NK-92 treated with Interleukin-12 subunit alpha and Interleukin-12 subunit beta, amount 100 ng/mL, for 24 hours (cell line): ENCODE results near the gene DDX56.

Source experiments
- DNase-seq: peaks from one replicate; lab custom pipeline; 2025; lab: John Stamatoyannopoulos, UW

Gene DDX56, protein sequence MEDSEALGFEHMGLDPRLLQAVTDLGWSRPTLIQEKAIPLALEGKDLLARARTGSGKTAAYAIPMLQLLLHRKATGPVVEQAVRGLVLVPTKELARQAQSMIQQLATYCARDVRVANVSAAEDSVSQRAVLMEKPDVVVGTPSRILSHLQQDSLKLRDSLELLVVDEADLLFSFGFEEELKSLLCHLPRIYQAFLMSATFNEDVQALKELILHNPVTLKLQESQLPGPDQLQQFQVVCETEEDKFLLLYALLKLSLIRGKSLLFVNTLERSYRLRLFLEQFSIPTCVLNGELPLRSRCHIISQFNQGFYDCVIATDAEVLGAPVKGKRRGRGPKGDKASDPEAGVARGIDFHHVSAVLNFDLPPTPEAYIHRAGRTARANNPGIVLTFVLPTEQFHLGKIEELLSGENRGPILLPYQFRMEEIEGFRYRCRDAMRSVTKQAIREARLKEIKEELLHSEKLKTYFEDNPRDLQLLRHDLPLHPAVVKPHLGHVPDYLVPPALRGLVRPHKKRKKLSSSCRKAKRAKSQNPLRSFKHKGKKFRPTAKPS

DNA sequence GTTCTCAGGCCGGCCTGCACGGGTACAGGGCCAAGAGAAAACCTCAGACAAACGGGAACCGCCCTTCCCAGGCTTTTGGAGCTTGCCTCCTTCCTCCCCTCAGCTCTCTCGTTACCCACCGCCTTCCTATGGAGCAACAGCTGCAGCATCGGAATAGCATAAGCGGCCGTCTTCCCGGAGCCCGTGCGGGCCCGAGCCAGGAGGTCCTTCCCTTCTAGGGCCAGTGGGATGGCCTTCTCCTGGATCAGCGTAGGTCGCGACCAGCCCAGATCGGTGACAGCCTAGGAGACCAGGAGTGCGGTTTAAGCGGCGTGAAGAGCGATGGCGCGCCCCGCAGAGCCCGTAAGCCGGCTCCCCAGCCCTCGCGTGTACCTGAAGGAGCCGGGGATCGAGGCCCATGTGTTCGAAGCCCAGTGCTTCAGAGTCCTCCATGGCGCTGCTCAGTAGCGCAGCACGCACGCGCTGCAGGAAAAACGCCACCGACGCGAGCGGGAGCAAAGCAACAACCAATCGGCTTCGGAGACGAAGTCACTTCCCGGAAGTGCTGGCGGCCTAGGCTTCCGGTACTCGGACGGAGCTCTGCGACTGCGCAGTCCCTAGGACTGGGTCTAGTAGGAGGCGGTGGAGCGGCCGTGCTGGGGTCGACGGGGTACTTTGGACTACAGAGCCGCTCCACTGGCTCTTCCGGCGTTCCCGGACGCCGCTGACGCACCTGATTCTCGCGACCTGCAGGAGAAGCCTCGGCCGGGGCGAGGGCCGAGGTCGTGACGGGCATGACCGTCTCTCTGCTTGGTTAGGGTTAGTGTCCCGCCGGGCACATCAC, at the start of gene DDX56:
DDX56 (minus strand) TSS at position 445 of the 823 bp plus-strand sequence; CDS start at position 432, 13 bp downstream.
- peak; percentile 89 for DNase-seq

DNA sequence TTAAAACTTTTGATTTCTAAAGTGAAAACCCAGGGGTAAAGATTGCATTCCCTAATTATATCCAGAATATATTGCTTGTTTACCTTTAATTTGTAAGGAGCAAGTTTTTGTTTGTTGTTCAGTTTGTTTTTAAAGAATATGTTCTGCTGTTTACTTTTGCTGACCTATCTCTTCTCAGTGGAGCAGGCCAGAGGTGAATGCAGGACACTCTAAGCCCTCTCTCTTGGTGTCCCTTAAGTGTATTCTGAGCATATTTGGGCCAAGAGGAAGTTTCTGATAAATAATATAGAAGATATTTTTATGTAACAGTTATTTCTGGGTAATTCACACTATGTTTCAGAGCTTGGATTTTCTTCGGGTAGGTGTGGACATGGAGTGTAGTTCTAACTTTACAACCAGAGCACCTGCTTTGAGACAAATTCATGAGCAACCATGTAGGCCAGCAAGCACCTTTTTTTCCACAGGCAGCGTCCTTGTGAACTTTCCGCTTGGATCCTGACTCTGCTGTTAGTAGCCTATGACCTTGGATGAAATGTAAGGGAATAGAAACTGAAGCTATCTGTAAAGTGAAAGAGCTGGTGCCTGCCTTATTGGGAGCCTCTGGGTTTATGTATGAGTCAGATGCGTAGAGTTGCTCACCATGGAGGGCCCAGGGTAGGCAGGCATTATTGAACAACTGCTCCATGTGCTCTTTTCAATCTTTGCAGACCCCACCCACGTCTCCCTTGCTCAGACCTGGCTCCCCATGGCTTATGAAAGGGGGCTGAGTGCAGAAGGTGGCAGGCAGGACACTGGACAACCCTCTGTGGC, 48.8 kb upstream of the DDX56 start:
- DNase-seq = no peak

DNA sequence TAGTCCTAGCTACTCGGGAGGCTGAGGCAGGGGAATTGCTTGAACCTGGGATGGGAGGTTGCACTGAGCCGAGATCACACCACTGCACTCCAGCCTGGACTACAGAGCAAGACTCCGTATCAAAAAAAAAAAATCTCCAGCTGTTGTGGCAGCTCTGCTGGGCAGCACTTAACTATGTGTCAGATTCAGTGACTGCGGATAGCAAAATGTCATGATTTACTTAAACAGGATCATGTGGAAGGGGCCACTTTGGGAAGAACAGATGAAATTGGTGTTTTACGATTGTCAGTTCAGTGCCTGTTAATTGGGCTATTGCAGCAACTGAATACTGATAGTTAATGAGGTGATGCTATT, 48.0 kb upstream of the DDX56 start:
- DNase-seq = no peak

DNA sequence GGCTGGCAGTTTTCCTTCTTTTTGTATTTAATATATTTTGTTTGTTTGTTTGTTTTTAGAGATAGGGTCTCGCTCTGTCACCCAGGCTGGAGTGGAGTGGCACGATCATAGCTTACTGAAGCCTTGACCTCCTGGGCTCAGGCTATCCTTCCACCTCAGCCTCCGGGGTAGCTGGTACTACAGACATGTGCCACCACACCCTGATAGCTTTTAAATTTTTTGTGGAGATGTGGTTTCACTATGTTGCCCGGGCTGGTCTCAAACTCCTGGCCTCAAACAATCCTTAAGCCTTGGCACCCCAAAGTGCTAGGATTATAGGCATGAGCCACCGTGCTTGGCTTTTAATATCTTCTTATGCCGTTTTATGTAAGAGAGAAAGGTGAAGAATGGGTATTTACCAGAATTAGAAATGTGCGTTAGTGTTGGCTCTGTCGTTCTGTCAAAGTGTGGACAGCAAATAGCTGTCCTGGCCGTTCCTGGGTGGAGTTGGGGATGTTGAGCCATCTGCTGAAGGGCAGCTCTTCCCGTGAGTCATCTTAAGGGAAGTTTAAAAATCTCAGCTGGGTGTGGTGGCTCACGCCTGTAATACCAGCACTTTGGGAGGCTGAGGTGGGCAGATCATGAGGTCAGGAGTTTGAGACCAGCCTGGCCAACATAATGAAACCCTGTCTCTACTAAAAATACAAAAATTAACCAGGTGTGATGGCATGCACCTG, 47.5 kb upstream of the DDX56 start:
- DNase-seq = no peak

DNA sequence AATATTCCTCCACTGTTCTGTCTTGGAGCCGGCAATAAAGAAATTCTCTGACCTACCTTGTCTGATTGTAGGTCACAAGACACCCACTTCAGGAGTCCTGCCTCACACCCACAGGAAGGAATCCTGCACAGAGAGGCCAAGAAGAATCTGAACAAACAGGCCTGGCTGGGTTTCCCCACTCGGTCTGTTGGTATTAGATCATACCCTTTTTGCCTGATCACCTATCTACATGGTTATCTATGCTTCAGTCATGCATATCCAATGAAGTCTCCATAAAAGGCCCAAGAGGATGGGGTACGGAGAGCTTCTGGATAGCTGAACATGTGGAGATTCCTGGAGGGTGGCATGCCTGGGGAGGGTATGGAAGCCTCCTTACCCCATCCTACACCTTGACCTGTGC, 45.0 kb upstream of the DDX56 start:
- DNase-seq = no peak

DNA sequence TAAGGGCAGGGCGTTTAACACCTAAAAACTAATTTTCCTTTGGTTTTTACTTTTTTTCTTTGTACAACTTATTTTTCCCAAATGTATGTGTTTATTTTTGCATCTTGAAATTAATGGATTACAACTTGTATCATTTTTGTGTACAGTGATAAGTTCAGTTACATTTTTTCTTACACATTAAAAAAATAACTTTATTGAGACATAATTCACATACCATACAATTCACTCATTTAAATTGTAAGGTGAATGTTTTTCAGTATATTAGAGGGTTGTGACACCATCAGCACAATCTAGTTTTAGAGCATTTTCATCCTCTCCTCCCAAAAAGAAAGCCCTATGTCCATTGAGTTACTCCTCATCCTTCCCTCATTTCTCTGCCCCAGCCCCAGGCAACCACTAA, 44.3 kb upstream of the DDX56 start:
- DNase-seq = no peak

DNA sequence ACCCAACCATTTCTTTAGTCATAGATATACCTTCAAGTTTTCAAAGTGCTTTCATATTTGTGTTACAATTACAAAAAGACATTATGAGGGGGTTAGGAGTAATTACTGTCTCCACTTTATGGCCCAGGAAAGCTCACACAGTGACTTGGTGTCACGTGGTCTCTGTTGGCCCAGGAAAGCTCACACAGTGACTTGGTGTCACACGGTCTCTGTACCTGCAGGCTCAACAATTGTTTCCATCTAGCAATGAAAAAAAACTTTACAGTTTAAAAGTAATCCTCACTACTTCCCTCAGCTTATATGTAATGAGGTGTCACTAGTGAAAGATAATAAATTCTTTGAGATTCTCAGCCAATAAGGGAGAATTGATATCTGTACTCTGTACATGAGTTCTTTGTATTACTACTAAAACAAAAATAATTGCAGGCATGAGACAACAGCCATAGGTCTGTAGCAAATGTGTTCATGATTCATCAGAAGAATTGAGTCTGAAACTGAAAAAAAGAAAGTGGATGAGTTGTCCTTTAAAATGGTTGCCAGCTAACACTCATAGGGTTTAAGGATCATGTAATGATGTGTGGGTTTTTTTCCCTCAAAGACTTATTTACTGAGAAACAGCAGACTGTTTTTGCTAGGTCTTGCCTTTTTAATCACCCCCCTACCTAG, 43.6 kb upstream of the DDX56 start:
- DNase-seq = no peak

DNA sequence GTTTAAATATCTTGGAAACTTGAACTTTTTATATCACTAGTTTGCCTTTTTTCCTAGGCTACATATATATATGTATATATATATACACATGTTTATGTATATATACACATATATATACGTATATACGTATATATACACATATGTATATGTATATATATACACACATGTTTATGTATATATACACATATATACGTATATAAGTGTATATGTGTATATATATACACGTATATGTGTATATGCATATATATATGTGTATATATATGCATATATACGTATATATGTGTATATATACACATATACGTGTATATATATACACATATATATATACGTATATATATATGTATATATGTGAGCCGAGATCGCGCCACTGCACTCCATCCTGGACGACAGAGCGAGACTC, 42.8 kb upstream of the DDX56 start:
- DNase-seq = no peak

DNA sequence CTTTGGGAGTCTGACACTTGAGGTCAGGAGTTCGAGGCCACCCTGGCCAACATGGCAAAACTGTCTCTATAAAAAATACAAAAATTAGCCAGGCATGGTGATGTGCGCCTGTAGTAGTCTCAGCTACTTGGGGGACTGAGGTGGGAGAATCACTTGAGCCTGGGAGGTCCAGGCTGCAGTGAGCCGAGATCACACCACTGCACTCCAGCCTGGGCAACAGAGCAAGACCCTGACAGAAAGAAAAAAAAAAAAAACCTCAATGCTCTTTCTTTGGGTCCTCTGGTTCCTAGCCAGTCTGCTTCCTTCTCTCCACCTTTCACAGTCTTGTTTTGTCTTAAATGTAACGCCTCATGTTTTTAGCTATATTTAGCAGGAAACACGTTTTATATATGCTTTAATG, 42.1 kb upstream of the DDX56 start:
- no peak for DNase-seq

DNA sequence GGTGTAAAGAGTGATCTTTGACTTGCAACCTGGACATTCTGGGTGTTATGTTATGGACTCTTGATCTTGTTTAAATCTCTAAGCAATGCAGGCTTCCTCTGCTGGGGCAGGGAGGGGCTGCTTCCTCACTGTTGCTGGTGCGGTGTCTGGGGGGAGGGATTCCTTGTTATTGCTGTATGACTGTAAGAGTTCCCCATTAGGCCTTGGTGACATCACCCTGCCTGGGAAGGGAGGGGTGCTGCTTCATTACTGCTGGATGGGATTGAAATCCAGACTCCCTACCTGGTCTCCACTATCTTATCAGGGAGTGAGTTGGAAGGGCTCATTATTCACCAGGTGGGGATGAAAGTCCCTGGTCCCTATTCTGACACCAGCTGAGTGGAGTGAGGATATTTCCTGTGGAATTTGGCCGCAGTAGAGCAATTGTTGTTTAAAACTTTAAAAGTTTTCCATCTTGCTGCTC, 41.5 kb upstream of the DDX56 start:
- DNase-seq = no peak

DNA sequence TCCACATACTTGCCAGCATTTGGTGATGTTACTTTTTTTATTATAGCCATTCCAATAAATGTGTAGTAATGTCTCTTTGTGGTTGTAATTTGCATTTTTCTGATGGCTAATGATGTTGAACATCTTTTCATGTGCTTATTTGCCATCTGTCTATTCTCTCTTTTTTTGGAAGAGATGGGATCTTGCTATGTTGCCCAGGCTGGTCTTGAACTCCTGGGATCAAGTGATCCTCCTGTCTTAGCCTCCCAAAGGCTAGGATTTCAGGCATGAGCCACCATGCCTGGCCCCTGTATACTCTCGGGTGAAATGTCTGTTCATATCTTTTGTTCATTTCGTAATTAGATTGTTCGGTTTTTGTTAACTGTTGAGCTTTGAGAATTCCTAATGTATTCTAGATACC, 36.1 kb upstream of the DDX56 start:
- no peak for DNase-seq

DNA sequence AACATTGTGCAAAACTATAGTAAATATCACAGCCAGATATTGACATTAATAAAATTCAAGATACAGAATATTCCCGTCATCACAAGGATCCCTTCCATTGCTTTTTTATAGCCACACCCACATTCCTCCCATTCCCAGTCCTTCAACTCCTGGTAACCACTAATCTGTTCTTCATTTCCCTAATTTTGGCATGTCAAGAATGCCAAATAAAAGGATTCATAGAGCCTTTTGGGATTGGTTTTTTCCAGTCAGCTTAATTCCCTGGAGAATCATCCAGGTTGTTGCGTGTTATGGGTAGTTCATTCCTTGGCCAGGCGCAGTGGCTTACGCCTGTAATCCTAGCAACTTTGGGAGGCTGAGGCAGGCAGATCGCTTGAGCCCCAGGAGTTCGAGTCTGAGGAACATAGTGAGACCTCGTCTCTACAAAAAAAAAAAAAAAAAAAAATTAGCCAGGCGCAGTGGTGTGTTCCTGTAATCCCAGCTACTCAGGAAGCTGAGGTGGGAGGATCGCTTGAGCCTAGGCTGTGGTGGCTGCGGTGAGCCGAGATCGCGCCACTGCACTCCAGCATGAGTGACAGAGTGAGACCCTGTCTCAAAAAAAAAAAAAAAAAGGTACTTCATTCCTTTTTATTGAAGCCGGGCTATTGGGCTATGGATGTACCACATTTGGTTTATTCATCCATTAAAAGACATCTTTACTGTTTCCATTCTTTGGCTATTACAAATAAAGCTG, 35.4 kb upstream of the DDX56 start:
- no peak for DNase-seq

DNA sequence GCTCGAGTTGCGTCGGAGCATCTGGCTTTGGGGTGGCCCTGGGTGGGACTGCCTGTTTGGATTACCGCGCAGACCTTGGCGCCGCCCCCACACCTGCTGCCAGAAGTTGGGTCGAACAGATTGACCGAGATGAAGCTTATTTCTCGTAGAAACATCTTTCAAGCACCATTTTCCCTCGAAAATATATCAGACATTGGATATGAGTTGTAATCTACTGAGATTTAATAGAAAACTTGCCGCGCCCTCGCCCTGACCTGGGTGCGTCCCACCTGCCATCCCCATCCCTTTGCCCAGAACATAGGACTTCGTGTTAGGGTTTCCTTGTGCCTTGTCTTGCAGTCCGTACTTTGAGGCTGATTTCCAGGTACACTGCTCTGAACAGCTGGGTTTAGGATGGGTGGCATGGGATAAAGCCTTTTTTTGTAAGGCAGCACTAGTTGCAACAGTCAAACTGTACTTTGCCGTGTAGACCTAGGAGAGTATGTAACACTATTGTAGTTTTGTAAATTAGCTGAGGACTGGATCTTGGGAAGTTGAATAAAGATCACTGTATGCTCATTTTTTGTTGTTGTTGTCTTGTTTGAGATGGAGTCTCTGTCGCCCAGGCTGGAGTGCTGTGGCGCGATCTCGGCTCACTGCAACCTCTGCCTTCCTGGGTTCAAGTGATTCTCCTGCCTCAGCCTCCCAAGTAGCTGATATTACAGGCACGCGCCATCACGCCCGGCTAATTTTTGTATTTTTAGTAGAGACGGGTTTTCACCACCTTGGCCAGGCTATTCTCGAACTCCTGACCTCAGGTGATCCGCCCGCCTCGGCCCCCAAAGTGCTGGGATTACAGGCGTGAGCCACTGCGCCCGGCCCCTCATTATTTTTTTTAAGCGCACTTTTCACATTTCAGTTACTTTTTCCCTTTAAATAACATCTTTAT, 33.7 kb upstream of the DDX56 start:
- no peak for DNase-seq

DNA sequence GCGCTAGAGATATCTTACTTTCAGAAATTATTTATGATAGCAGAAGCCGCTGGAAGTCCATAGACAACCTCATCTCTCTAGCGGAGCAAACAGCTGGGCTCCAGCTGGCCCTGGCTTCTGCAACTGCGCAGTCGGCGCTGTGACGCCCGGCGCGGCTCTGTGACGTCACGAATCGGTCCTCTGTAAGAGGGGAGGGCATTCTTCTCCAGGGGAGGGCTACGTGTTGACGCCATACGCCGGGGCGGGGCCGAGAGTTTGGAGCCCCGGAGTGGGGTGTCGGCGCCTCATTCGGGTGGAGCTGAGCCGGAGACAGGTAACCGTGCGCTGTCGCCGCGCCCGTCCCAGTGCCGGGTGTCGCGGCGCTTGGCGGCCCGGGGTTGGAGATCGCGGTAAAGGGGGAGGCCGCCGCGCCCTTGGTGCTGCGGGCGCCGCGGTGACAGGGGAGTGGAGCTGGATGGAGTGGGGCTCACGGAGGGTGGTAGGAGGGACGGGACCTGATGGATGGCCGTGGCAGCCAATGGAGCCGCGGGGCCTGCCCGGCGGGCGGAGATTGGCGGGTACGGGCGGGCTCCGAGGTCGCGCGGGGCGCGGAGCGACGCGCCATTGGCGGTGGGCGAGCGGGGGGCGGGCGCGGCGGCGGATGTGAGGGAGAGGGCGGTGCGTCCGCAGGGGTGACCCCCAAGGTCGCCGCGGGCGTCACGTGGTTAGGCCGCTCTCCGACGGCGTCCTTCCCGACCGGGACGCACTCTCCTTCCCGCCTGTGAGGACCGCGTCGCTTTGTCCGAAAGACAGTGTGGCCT, 32.8 kb upstream of the DDX56 start, which contains the start of gene OGDH:
OGDH (plus strand) TSS at position 287 of the 800 bp plus-strand sequence. CDS start 17,717 bp downstream, outside the sequence.
- DNase-seq = peak; percentile 94

DNA sequence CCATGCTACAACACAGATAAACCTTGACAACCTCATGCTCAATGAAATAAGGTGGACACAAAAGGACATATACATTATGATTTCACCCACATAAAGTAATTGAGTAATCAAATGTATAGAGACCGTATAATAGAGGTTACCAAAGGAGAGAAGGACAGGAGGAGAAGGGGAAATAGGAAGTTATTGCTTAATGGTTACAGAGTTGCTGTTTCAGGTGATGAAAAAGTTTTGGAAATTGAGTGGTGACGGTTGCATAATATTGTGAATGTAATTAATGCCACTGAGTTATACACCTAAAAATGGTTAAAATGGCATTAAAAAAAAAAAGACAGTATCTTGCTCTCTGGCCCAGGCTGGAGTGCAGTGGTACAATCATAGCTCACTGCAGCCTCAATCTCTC, 31.2 kb upstream of the DDX56 start:
- no peak for DNase-seq

DNA sequence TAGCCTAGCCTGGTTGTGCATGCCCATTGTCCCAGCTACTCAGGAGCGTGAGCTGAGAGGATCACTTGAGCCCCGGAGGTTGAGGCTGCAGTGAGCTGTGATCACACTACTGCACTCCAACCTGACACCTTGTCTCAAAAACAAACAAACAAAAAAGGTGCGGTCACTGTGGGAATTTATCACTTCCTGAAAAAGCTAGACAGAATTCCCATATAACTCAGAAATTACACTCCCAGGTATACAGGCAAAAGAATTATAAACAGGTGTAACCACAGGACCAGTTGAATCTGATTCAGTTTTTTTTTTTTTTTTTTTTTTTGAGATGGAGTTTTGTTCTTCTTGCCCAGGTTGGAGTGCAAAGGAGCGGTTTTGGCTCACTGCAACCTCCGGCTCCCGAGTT, 29.5 kb upstream of the DDX56 start:
- DNase-seq = no peak

DNA sequence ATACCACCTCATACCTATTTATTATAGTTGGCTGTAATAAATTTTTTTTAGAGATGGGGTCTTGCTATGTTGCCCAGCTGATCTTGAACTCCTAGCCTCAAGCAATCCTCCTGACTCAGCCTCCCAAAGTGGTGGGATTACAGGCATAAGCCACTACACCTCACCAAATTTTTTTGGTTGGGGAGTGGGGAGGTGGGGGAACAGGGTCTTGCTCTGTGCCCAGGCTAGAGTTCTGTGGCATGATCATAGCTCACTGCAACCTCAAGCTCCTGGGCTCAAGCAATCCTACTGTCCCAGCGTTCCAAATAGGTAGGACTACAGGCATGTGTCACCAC, 28.8 kb upstream of the DDX56 start:
- DNase-seq = no peak

DNA sequence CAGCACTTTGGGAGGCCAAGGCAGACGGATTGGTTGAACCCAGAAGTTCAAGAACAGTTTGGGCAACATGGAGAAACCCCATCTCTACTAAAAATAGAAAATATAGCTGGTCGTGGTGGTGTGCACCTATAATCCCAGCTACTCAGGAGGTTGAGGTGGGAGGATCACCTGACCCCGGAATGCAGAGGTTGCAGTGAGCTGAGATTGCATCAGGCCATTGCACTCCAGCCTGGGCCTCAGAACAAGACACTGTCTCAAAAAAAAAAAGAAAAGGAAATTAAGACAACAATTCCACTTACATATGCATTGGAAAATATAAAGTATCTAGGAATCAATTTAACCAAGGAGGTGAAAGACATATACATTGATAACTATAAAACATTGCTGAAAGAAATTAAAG, 25.5 kb upstream of the DDX56 start:
- DNase-seq = no peak
